Activated CD4-positive, CD25-positive, alpha-beta regulatory T cell treated with anti-CD3 and anti-CD28 coated beads, Interleukin-2, amount 50 U/mL, for 72 hours (primary cell): ENCODE measurements around the gene SPATA19.

Experiments used
- DNase-seq: peaks from one replicate; pipeline ENCODE4 v3.0.0; 2021

Gene SPATA19

GRCh38 chr11:133816146-133816870 lies 29.0 kb downstream of the SPATA19 start:
- DNase-seq = no peak

DNA sequence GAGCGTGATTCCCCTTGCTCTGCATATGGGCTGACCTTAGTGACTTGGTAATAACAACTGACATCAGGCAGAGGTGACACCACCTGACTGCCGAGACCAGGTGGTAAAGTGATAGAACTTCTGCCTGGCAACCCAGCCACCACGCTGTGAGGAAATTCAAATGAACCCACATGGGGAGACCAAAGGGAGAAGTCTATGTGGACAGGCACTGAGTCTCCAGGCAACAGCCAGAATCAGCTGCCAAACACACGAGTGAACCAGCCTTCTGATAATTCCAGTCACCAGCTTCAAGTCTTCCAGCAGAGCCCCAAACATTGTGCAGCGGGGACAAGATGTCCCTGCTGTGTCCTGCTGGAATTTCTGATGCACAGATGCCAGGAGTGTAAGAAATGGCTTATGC lies 29.7 kb downstream of the SPATA19 start:
- DNase-seq = no peak

DNA sequence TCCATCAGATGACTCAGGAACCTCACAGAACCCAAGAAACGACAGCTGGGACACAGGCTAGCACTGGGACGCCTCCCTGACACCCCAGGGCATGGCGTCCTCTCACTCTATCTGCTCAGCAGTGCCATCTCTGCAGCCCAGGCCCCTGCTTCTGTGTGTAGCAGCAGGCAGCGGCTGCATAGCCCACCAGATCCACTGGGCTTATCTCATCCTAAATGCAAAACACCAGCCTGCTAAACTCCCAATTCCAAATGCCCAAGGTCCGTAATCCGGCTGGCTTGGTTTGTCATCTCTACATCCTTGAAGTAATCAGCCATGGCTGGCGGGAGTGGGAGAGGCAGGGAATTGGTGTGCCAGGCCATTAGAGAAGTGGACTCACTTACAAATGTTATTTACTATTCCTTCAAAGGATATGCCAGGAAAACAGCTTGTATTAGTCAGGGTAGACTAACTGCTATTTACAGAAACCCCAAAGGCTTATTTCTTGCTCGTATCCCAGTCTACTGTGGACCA lies 30.7 kb downstream of the SPATA19 start:
- DNase-seq = no peak

- no peak for DNase-seq
Measured at GRCh38 chr11:133811850-133812685, 33.2 kb downstream of the SPATA19 start.

DNA sequence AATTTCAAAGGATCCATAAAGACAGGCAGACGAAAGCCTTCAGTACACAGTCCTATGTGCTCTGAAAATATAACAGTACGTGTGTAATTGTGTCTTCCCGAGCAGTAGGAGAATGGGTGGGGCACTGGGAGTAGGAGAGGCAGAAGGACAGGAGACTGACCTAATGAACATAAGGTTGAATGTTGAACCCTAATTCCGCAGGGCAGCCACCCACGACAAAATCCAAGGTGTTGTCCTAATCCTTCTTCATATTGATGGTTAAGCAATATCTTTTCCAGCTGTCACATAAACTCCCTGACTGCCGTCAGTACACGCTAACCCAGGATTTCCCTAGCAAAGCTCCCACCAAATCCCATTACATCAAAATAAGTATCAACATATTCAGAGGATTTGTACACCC lies 34.5 kb downstream of the SPATA19 start:
- no peak for DNase-seq

- DNase-seq = no peak
Measured at GRCh38 chr11:133809569-133810491, 35.5 kb downstream of the SPATA19 start.

GRCh38 chr11:133808393-133809140 lies 36.7 kb downstream of the SPATA19 start:
- no peak for DNase-seq

DNA sequence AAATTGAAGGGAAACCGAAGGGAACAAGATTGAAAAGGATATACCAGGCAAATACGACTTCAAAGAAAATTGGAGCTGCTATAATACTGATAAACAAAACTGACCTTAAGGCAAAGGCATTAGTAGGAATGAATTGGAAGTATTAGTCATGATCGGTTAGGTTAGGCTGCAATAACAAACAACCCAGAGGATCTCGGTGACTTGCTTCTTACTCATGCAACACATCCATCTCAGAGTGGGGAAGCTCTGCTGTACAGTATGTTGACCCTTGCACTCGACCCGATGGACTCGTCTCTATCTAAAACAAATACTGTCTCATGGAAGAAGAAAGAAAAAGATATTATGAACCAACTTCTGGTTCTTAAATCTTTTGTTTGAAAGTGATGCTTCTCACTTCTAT lies 42.3 kb downstream of the SPATA19 start:
- DNase-seq = no peak

DNA sequence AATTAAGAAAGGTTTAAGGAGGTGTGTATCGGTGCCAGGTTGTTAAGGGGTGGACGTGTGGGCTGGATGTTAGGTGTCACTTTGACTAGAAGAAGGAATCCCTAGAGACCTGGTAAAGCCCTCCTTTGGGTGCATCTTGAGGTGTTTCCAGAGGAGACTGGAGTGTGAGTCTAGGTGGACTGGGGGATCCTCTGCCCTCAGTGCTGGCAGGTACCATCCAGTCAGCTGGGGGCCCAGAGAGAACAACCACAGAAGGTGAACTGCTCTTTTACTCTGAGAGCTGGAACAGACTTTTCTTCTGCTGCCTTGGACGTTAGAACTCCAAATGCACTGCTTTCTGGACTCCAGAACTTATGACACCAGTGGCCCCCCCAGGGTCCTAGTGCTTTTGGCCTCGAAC lies 44.0 kb downstream of the SPATA19 start:
- DNase-seq = no peak

GRCh38 chr11:133800666-133801065 lies 44.6 kb downstream of the SPATA19 start:
- no peak for DNase-seq

- no peak for DNase-seq
Measured at GRCh38 chr11:133797554-133797953, 47.8 kb downstream of the SPATA19 start.

GRCh38 chr11:133796043-133796795 lies 49.1 kb downstream of the SPATA19 start:
- DNase-seq = no peak

DNA sequence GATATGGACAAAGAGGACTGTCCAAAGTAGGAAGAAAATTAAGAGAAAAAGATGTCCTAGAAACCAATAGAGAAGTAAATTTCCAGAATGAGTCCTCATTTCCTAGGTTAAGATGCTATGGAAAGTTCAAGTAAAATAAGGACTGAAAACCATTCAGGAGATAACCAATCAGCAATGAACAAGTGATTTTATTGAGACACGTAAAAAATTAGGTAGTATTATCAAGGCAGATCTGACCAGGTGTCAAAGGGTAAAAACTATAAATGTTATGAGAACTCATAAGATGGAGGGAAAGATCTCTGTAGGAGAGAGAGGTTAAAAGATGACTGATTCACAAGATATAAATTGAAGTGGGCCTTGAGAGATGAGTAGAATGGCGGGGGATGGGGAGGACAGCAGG lies 50.2 kb downstream of the SPATA19 start:
- no peak for DNase-seq

GRCh38 chr11:133794205-133794604 lies 51.1 kb downstream of the SPATA19 start:
- no peak for DNase-seq

DNA sequence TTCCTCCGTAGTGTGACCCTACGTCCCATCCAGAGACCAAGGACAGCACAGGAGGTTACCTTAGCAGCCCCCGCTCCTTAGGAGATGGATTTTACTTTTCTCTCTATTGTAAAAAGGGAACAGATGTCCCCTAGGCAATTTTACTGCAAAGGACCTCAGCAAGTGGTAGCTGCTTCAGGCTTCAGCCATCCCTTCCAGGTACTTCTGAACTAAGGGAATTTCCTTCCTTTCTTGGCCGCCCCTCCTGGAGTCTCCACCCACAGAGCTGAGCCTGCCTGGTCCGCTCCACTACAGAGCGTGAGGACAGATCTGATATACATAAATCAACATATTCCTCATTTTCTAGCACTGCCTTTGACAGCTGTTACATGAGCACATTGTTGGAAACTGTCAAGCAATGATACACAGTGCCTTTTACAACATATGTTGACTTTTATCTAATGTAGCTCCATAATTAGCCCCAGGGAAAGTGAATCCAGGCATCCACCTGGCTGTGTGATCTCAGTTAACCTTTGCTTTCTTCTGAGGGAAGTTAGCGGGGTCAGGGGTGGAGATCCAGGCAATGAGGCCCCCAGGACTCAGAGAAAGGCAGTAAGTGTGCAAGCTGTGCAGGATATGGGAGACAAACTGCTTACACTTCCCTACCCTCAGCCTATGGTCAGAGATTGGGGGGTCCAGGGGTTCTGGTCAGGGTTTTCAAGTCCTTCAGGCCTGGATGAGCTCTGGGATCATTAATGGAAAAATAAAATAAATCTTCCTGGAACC lies 51.9 kb downstream of the SPATA19 start:
- no peak for DNase-seq

GRCh38 chr11:133790995-133791394 lies 54.3 kb downstream of the SPATA19 start:
- no peak for DNase-seq
